Gastrocnemius medialis (tissue), 4 donors: ENCODE measurements around the gene LHPP. TPM values are rescaled to one million over a fixed set of nuclear protein-coding genes. Genes with fewer than 3 reads are reported as not detected.
A peak's percentile ranks its signal among the peaks of the same experiment; 100 is the strongest.

Experiments
- ATAC-seq, 2 donors: fragments of 150-250 bp; one replicate each; pipeline ENCODE4 v1.9.1; 2016
- DNase-seq, 2 donors: peaks; one replicate each; pipeline ENCODE4 v3.0.0-alpha.2; 2019
- H3K27ac ChIP-seq, 4 donors: fragments of 200-600 bp; sonication (generic); 1 replicate in 1 of 4; 2 replicates in 3 of 4; pipeline ENCODE4 v1.5.1; 2016 to 2018; ENCODE audit warnings: mild to moderate bottlenecking in 2 of 4, moderate library complexity in 1 of 4
- H3K27me3 ChIP-seq, 3 donors: fragments of 200-600 bp; sonication (generic) in 2 of 3; 1 replicate in 1 of 3; 2 replicates in 2 of 3; pipeline versions ENCODE4 v1.5.1 to v1.6.0; 2016 to 2019; ENCODE audit warnings: mild to moderate bottlenecking in 1 of 3, moderate library complexity in 1 of 3
- H3K36me3 ChIP-seq, 2 donors: fragments of 200-600 bp; sonication (generic) in 1 of 2; one replicate each; pipeline ENCODE4 v1.5.1; 2017 to 2018
- H3K4me1 ChIP-seq, 2 donors: fragments of 200-600 bp; sonication (generic) in 1 of 2; one replicate each; pipeline ENCODE4 v1.5.1; 2016 to 2017; ENCODE audit warnings: mild to moderate bottlenecking in 2 of 2
- H3K4me3 ChIP-seq, 4 donors: fragments of 200-600 bp; sonication (generic) in 3 of 4; 1 replicate in 1 of 4; 2 replicates in 3 of 4; pipeline ENCODE4 v1.5.1; 2016 to 2019; ENCODE audit warnings: mild to moderate bottlenecking in 2 of 4
- H3K9me3 ChIP-seq, 3 donors: fragments of 200-600 bp; sonication (generic) in 2 of 3; 1 replicate in 1 of 3; 2 replicates in 2 of 3; pipeline ENCODE4 v1.5.1; 2016 to 2019
- CTCF ChIP-seq, 5 experiments: fragments of 450-650 bp in 3 of 5; fragments of 200-600 bp in 2 of 5; sonication (generic) in 2 of 5; IDR thresholded peaks in 4 of 5; conservative IDR thresholded peaks in 1 of 5; 1 replicate in 4 of 5; 2 replicates in 1 of 5; pipeline ENCODE4 v1.5.1; 2016 to 2019; ENCODE audit warnings: antibody characterized with exemption in 5 of 5, mild to moderate bottlenecking in 3 of 5, moderate library complexity in 3 of 5
- POLR2A ChIP-seq, 2 donors: fragments of 450-650 bp; IDR thresholded peaks; one replicate each; pipeline ENCODE4 v1.6.1; 2017; ENCODE audit warnings: antibody characterized with exemption in 2 of 2, mild to moderate bottlenecking in 2 of 2, moderate library complexity in 2 of 2
- in situ Hi-C, 4 donors: fragments of 200-750 bp; cut with MboI; loops; one replicate each; pipeline versions ENCODE4 v1.15.0 to v1.8.0; 2017; ENCODE audit warnings: low sequenced_read_pairs in 4 of 4
- intact Hi-C: fragments of 100-400 bp; cut with DNase I; formaldehyde crosslinking; loops from one replicate; pipeline ENCODE4 v1.15.1; 2023; ENCODE audit warnings: low total_unique reads
- total RNA-seq, 4 donors: library from RNA; depleted of rRNA; stranded (reverse); fragments of >200 nt; gene quantifications; one replicate each; pipeline versions ENCODE4 v1.1.0 to v1.2.3, GENCODE V29; 2016

The LHPP gene
- total RNA-seq, 4 donors from 2014 or later, result 4.9 to 16.0 (median 12.2) TPM

DNA sequence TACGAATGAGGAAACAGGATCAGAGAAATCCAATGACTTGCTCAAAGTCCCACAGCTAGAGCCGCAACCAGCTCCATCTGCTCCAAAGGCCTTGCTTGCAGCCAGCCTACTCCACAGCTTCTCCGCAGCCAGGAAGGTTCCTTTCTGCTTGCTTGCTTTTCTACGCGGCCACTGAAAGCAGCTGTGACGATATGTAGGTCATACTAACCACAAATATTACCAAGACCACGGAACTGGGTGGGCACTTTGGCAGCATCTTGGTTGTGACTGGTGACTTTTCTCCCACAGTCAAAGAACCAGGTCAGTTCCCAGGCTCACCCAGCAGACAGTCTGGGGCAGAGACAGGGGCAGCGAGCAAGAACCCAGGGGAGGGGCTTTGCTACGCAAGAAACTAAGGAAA is 196.2 kb downstream of the LHPP start:
- no peak overlapping the region for H3K4me3 ChIP-seq
- in situ Hi-C loops (no loop called here), intact Hi-C loops (no loop called here)
- ATAC-seq, result peak in 1 of 2 donors; percentile 35
- peaks cover 42 to 68% of the 10 kb centered on the region in 2 donors for H3K4me1 ChIP-seq
- peak overlapping the region; percentile 39 to 76 (median 53) for H3K27ac ChIP-seq
- H3K27me3 ChIP-seq, result no peaks in the 10 kb centered on the region
- no peak for TF ChIP-seq CTCF (IDR thresholded peaks at IDR 0.05 in 4 of 5, conservative IDR thresholded peaks at IDR 0.05 in 1 of 5)
- no peak for TF ChIP-seq POLR2A (IDR thresholded peaks at IDR 0.05)
- no peak for DNase-seq
- H3K9me3 ChIP-seq, result no peaks in the 10 kb centered on the region
- H3K36me3 ChIP-seq, result no peaks in the 10 kb centered on the region

- Histone ChIP-seq H3K27ac (peak overlapping the region; percentile 39 to 76 (median 53)), H3K4me3 (no peak overlapping the region), H3K4me1 (peaks cover 36 to 58% of the 10 kb centered on the region in 2 donors), H3K36me3 (no peaks in the 10 kb centered on the region), H3K9me3 (no peaks in the 10 kb centered on the region), H3K27me3 (no peaks in the 10 kb centered on the region)
- no peak for TF ChIP-seq CTCF (IDR thresholded peaks at IDR 0.05 in 4 of 5, conservative IDR thresholded peaks at IDR 0.05 in 1 of 5)
- TF ChIP-seq POLR2A (IDR thresholded peaks at IDR 0.05), result no peak
- no peak for DNase-seq
- intact Hi-C loops, result no loop called here
- no peak for ATAC-seq
- in situ Hi-C loops, result no loop called here
These were observed 197.1 kb downstream of the LHPP start for GRCh38 chr10:124658591-124659242.

DNA sequence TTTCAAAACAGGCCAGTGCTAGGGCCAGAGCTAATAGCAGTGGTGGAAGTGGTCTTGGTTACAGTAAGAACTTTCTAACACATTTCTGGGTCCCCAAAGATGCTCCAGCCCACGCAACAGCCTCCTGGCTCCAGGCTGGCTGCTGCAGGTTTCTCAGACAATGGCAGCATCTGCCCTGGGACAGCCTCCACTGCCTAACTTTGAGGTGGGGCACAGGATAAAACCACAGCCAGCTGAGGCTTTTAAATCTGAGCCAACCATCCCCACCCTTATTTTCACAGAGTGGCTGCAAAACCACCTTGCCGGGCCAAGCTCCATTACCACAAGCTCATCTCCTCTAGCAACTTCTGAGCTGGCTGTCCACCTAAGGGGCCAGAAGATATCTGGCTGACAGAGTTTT is 197.8 kb downstream of the LHPP start:
- no peaks in the 10 kb centered on the region for H3K9me3 ChIP-seq
- DNase-seq (no peak), ATAC-seq (no peak)
- H3K27me3 ChIP-seq, result no peaks in the 10 kb centered on the region
- intact Hi-C loops (no loop called here), in situ Hi-C loops (no loop called here)
- peak overlapping the region; percentile 39 to 79 (median 68) for H3K27ac ChIP-seq
- H3K36me3 ChIP-seq, result no peaks in the 10 kb centered on the region
- peaks cover 42 to 52% of the 10 kb centered on the region in 2 donors for H3K4me1 ChIP-seq
- no peak for TF ChIP-seq CTCF (IDR thresholded peaks at IDR 0.05 in 4 of 5, conservative IDR thresholded peaks at IDR 0.05 in 1 of 5)
- TF ChIP-seq POLR2A (IDR thresholded peaks at IDR 0.05), result no peak
- H3K4me3 ChIP-seq, result no peak overlapping the region

GRCh38 chr10:124660404-124661125 is 198.9 kb downstream of the LHPP start:
- Histone ChIP-seq H3K27ac (peak overlapping the region; percentile 57 to 79 (median 68)), H3K4me3 (no peak overlapping the region), H3K4me1 (peaks cover 43 to 48% of the 10 kb centered on the region in 2 donors), H3K9me3 (no peaks in the 10 kb centered on the region), H3K36me3 (no peaks in the 10 kb centered on the region), H3K27me3 (no peaks in the 10 kb centered on the region)
- TF ChIP-seq CTCF (IDR thresholded peaks at IDR 0.05 in 4 of 5, conservative IDR thresholded peaks at IDR 0.05 in 1 of 5) (no peak), POLR2A (IDR thresholded peaks at IDR 0.05) (no peak)
- DNase-seq, result no peak
- intact Hi-C loops, result loop anchor here (2.0 kb wide), 1 partner anchor 20 kb away; no protein-coding TSS in a partner anchor
- ATAC-seq, result peak; percentile 34 to 62
- in situ Hi-C loops, result no loop called here
